ENCODE measurements around the gene RASGRF1. TPM values are rescaled to one million over a fixed set of nuclear protein-coding genes. Genes with fewer than 3 reads are reported as not detected.

RASGRF1 gene
- total RNA-seq, 1 donor from 2014 or later = 11.4 TPM

DNA sequence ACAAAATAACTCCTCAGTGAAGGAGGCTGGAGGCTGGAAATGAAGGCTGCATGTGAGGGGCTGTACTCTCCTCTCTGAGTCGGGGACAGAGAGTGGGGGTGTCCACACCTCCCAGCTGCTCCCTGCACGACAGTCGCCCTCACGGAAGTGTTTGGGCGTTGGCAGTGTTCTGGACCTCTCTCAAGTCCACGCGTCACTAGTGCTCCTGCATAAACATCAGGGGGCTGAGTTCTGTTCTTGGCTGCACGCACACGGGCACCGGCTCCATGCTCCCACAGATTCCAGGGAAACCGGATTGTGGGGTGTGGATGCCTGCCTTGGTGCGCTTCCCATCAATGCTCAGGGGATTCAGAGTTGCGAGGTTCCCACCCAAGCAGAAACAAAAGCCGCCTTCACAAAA is 7.4 kb downstream of the RASGRF1 start:
- CTCF ChIA-PET = no interaction called here
- Mint-ChIP-seq H3K36me3 (ENCODE audit: low read depth) (no peaks in the 10 kb centered on the region), H3K27me3 (peaks cover 22% of the 10 kb centered on the region), H3K27ac (no peak overlapping the region), H3K4me3 (no peak overlapping the region), H3K4me1 (peaks cover 14% of the 10 kb centered on the region), H3K9me3 (no peaks in the 10 kb centered on the region)
- ATAC-seq (ENCODE audit: low read depth) = no peak
- intact Hi-C loops (cut with micrococcal nuclease) = no loop called here
- TF ChIP-seq, protein P1, sequence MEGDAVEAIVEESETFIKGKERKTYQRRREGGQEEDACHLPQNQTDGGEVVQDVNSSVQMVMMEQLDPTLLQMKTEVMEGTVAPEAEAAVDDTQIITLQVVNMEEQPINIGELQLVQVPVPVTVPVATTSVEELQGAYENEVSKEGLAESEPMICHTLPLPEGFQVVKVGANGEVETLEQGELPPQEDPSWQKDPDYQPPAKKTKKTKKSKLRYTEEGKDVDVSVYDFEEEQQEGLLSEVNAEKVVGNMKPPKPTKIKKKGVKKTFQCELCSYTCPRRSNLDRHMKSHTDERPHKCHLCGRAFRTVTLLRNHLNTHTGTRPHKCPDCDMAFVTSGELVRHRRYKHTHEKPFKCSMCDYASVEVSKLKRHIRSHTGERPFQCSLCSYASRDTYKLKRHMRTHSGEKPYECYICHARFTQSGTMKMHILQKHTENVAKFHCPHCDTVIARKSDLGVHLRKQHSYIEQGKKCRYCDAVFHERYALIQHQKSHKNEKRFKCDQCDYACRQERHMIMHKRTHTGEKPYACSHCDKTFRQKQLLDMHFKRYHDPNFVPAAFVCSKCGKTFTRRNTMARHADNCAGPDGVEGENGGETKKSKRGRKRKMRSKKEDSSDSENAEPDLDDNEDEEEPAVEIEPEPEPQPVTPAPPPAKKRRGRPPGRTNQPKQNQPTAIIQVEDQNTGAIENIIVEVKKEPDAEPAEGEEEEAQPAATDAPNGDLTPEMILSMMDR (IDR thresholded peaks at IDR 0.05) = no peak
- POLR2A ChIA-PET = interaction anchor here (0.6 kb wide), 1 partner anchor 224 kb away, joined by 3 read pairs; no protein-coding TSS in a partner anchor
- DNase-seq = no peak

DNA sequence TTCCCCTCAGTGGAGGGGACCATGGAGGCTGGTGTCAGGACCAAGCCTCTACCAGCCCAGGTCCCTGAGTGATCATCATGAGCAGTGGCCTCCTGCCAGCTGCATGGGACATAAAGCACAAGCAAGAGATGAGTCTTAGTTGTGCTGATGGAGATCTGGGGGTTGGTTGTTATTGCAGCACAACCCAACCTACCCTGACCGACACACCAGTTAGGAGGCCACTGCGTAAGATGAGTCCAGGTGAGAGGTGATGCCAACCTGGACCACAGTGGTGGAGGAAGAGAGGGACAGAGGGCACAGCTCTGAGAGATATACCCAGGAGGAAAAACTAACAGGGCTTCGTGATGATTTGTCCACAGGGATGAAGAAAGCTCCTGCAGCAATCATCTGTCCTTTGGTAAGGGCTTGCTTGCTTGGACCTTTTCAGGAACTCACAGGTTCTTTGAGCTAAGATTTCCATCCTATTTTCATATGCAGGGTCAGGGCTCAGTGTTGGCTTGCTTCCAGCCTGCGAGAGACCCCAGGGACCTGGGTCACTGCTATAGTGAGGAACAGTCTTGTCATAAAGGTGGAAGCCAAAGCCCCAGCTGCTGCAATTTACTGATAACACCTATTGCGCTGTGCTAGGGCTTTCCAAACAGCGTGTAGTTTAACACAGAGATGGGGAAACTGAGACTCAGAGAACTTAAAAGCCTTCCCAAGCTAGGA is 8.1 kb downstream of the RASGRF1 start:
- ATAC-seq (ENCODE audit: low read depth) (no peak), DNase-seq (no peak)
- peaks cover 20% of the 10 kb centered on the region for H3K27me3 Mint-ChIP-seq
- TF ChIP-seq, protein P1 (IDR thresholded peaks at IDR 0.05) = no peak
- H3K36me3 Mint-ChIP-seq (ENCODE audit: low read depth) = no peaks in the 10 kb centered on the region
- H3K4me3 Mint-ChIP-seq = no peak overlapping the region
- ChIA-PET POLR2A (interaction anchor here (0.6 kb wide), 1 partner anchor 224 kb away, joined by 3 read pairs; no protein-coding TSS in a partner anchor), CTCF (no interaction called here)
- H3K9me3 Mint-ChIP-seq = no peaks in the 10 kb centered on the region
- peaks cover 16% of the 10 kb centered on the region for H3K4me1 Mint-ChIP-seq
- H3K27ac Mint-ChIP-seq = no peak overlapping the region
- intact Hi-C loops (cut with micrococcal nuclease) = no loop called here

DNA sequence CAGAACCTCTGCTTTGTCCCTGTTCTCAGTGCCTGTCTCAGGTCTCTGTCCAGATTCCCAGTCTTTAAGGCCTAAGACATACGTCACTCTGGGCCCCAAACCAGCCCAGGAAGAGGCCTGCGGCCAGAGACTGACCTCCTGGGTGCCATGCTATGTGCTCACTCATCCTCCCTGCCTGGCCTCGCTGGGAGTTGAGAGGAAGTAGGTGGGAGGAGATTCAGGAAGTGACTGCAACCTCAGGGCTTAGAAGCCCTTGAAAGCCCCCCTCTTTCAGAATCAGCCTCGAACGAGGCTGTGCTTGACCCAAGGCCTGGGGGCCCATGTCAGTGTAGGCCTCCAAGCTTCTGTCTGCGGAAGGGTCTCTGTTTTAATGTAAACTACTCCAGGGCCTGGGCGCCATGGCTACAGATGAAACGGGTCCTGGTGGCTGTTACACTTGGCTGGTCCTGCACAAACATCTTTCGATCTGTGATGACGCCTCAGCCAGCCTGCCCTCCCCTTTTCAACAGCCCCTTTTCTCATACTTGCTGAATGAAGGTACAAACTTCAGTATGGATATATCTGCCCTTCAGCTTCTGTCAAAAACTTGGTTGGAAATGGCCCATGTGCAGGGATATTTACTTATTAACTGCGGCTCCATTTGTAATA is 11.7 kb downstream of the RASGRF1 start:
- peak overlapping the region; percentile 24 for H3K4me3 Mint-ChIP-seq

DNA sequence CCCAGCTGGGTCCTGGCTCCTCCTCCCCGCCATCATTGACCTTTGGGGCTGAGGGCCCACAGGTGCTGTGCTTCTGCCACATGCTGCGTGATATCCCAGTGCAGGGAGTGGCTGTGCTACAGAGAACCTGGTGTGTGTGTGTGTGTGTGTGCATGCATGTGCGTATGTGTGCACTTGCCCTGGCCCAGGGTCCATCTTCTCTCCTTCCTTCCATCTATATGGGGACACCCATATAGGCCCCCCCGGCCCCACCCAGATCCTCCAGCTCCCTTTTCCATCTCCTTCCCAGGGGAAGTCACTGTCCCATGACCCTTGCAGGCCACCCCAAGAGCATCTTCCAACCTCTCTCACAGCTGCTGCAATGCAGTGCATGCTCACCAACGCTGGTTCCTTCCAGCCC is 12.6 kb downstream of the RASGRF1 start:
- peaks cover 16% of the 10 kb centered on the region for H3K4me1 Mint-ChIP-seq
- DNase-seq = no peak
- H3K36me3 Mint-ChIP-seq (ENCODE audit: low read depth) = no peaks in the 10 kb centered on the region
- no peak overlapping the region for H3K27ac Mint-ChIP-seq
- ChIA-PET POLR2A (no interaction called here), CTCF (interaction anchor here (1.9 kb wide), 1 partner anchor 106 kb away, joined by 5 read pairs; no protein-coding TSS in a partner anchor)
- no peaks in the 10 kb centered on the region for H3K9me3 Mint-ChIP-seq
- intact Hi-C loops (cut with micrococcal nuclease) = no loop called here
- H3K4me3 Mint-ChIP-seq = no peak overlapping the region
- no peak for ATAC-seq (ENCODE audit: low read depth)
- H3K27me3 Mint-ChIP-seq = no peaks in the 10 kb centered on the region
- TF ChIP-seq, protein P1 (IDR thresholded peaks at IDR 0.05) = no peak

More for the DNA sequence above, 11.7 kb downstream of the RASGRF1 start:
- peaks cover 5% of the 10 kb centered on the region for H3K27me3 Mint-ChIP-seq
- POLR2A ChIA-PET = no interaction called here
- intact Hi-C loops (cut with micrococcal nuclease) = no loop called here
- H3K4me1 Mint-ChIP-seq = peaks cover 16% of the 10 kb centered on the region
- TF ChIP-seq, protein P1 (IDR thresholded peaks at IDR 0.05) = no peak
- CTCF ChIA-PET = no interaction called here
- H3K9me3 Mint-ChIP-seq = no peaks in the 10 kb centered on the region
- peak; percentile 81 for ATAC-seq (ENCODE audit: low read depth)
- H3K27ac Mint-ChIP-seq = peak overlapping the region; percentile 72
- no peaks in the 10 kb centered on the region for H3K36me3 Mint-ChIP-seq (ENCODE audit: low read depth)
- DNase-seq = no peak

DNA sequence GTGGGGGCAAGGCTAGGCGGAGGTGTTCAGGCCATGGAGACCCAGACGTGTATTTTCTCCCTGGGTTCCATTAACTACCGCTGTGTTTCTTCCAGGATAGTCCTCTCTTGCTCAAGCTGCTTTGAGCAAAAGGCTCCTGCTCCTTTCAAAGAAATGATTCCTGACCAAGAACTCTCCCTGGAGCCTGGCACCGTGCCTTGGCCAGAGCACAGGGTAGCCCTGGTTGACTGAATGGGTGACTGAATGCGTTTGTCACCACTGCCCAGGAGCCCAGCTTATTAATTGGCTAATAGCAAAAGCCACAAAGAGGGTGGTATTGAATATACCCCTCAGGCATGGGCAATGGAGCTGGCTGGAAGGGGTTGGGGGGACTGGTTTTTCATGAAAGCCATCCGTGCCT is 13.9 kb downstream of the RASGRF1 start:
- Mint-ChIP-seq H3K27me3 (no peaks in the 10 kb centered on the region), H3K4me3 (no peak overlapping the region), H3K9me3 (no peaks in the 10 kb centered on the region), H3K36me3 (ENCODE audit: low read depth) (no peaks in the 10 kb centered on the region), H3K4me1 (peaks cover 16% of the 10 kb centered on the region), H3K27ac (no peak overlapping the region)
- TF ChIP-seq, protein P1 (IDR thresholded peaks at IDR 0.05) = no peak
- ChIA-PET CTCF (interaction anchor here (1.9 kb wide), 1 partner anchor 108 kb away, joined by 5 read pairs; no protein-coding TSS in a partner anchor), POLR2A (no interaction called here)
- DNase-seq (no peak), ATAC-seq (ENCODE audit: low read depth) (no peak)
- intact Hi-C loops (cut with micrococcal nuclease) = no loop called here

Measured in activated B cell treated with CpG ODN at 0.5 μM for 24 hours (primary cell).